GM23338 (cell line): Measurements from ENCODE around the gene KCTD4. TPM values are rescaled to one million over a fixed set of nuclear protein-coding genes. Genes with fewer than 3 reads are reported as not detected.

ENCODE experiments used
- ATAC-seq: fragments of 200-7000 bp; cut with Tn5 transposase; 3 replicates; pipeline ENCODE4 v1.9.1; 2020
- DNase-seq: peaks from one replicate; pipeline ENCODE4 v3.0.0-alpha.2; 2015; ENCODE audit warnings: low spot score
- H2AFZ ChIP-seq: fragments of 200-600 bp; sonication (generic); 2 replicates; pipeline ENCODE4 v1.8.0; 2016; ENCODE audit warnings: antibody characterized with exemption, mild to moderate bottlenecking, moderate library complexity
- H3F3A ChIP-seq: fragments of 200-600 bp; sonication (generic); replicated peaks from 2 replicates; pipeline ENCODE4 v1.8.0; 2017; ENCODE audit warnings: antibody characterized with exemption, mixed run types, low read depth
- H3K27ac ChIP-seq: fragments of 200-600 bp; sonication (generic); 2 replicates; pipeline ENCODE4 v1.6.1; 2016; ENCODE audit warnings: low read depth
- H3K27me3 ChIP-seq: fragments of 200-600 bp; sonication (generic); 2 replicates; pipeline ENCODE4 v1.8.0; 2016; ENCODE audit warnings: mild to moderate bottlenecking, mixed run types, moderate library complexity; ENCODE audit not compliant: insufficient read depth
- H3K36me3 ChIP-seq: fragments of 200-600 bp; sonication (generic); 2 replicates; pipeline ENCODE4 v1.8.0; 2016; ENCODE audit warnings: mild to moderate bottlenecking; ENCODE audit not compliant: insufficient read depth
- H3K4me1 ChIP-seq: fragments of 200-600 bp; sonication (generic); 2 replicates; pipeline ENCODE4 v1.8.0; 2016; ENCODE audit warnings: mild to moderate bottlenecking, moderate library complexity; ENCODE audit not compliant: insufficient read depth
- H3K4me2 ChIP-seq: fragments of 200-600 bp; sonication (generic); 2 replicates; pipeline ENCODE4 v1.7.1; 2017; ENCODE audit warnings: mixed run types
- H3K4me3 ChIP-seq: fragments of 200-600 bp; sonication (generic); 2 replicates; pipeline ENCODE4 v1.6.1; 2016; ENCODE audit warnings: mixed run types
- H3K79me2 ChIP-seq: fragments of 200-600 bp; sonication (generic); replicated peaks from 2 replicates; pipeline ENCODE4 v1.8.0; 2017; ENCODE audit warnings: mild to moderate bottlenecking; ENCODE audit not compliant: insufficient read depth
- H3K9me2 ChIP-seq: fragments of 200-600 bp; sonication (generic); 2 replicates; pipeline ENCODE4 v1.8.0; 2017; ENCODE audit not compliant: insufficient read depth
- H4K20me1 ChIP-seq: fragments of 200-600 bp; sonication (generic); replicated peaks from 2 replicates; pipeline ENCODE4 v1.8.0; 2017; ENCODE audit warnings: mild to moderate bottlenecking; ENCODE audit not compliant: insufficient read depth
- H3K27ac Mint-ChIP-seq: 2 replicates; pipeline ENCODE4 v1.8.0; 2020; ENCODE audit warnings: inconsistent platforms, mild to moderate bottlenecking, moderate library complexity, mixed read lengths
- H3K27me3 Mint-ChIP-seq: 3 replicates; pipeline ENCODE4 v1.8.0; 2022; ENCODE audit warnings: low read depth, mild to moderate bottlenecking, moderate library complexity, mixed read lengths, inconsistent platforms; ENCODE audit not compliant: insufficient read depth, poor library complexity
- H3K36me3 Mint-ChIP-seq: 3 replicates; pipeline ENCODE4 v1.8.0; 2021; ENCODE audit warnings: low read depth, mild to moderate bottlenecking, inconsistent platforms, moderate library complexity, mixed read lengths
- H3K4me1 Mint-ChIP-seq: 3 replicates; pipeline ENCODE4 v1.8.0; 2020; ENCODE audit warnings: mild to moderate bottlenecking, inconsistent platforms, mixed read lengths
- H3K4me3 Mint-ChIP-seq: 3 replicates; pipeline ENCODE4 v1.8.0; 2021; ENCODE audit warnings: moderate library complexity, mild to moderate bottlenecking, inconsistent platforms, mixed read lengths
- H3K9me3 Mint-ChIP-seq: 3 replicates; pipeline ENCODE4 v1.8.0; 2020; ENCODE audit warnings: moderate library complexity, mild to moderate bottlenecking, inconsistent platforms, mixed read lengths
- CREB1 ChIP-seq: fragments of 250-450 bp; sonication (Bioruptor Pico); IDR thresholded peaks from 2 replicates; pipeline ENCODE4 v1.5.0; 2020; ENCODE audit warnings: low read depth, mild to moderate bottlenecking, moderate library complexity
- EZH2 ChIP-seq: fragments of 200-600 bp; sonication (generic); IDR thresholded peaks from one replicate; pipeline ENCODE4 v1.8.0; 2017; ENCODE audit warnings: antibody characterized with exemption, mild to moderate bottlenecking, low read depth; ENCODE audit not compliant: unreplicated experiment
- EZH2phosphoT487 ChIP-seq: fragments of 200-600 bp; sonication (generic); IDR thresholded peaks from one replicate; pipeline ENCODE4 v1.8.1; 2018; ENCODE audit warnings: antibody characterized with exemption; ENCODE audit not compliant: unreplicated experiment
- NANOG ChIP-seq: IDR thresholded peaks from 2 replicates; pipeline ENCODE4 v1.6.1; 2016; ENCODE audit warnings: antibody characterized with exemption, borderline replicate concordance
- POLR2AphosphoS5 ChIP-seq: IDR thresholded peaks from 2 replicates; pipeline ENCODE4 v1.6.1; 2016; ENCODE audit warnings: antibody characterized with exemption, low read depth
- STAT1 ChIP-seq: IDR thresholded peaks from one replicate; pipeline ENCODE4 v1.6.1; 2016; ENCODE audit warnings: antibody characterized with exemption; ENCODE audit not compliant: unreplicated experiment
- ZNF114 ChIP-seq: fragments of 250-450 bp; sonication (Bioruptor Pico); IDR thresholded peaks from 2 replicates; pipeline ENCODE4 v1.5.0; 2020; ENCODE audit warnings: mild to moderate bottlenecking, moderate library complexity
- ZNF331 ChIP-seq: fragments of 250-450 bp; sonication (Bioruptor Pico); IDR thresholded peaks from 2 replicates; pipeline ENCODE4 v1.5.0; 2020; ENCODE audit warnings: low read depth, mild to moderate bottlenecking, moderate library complexity
- polyA plus RNA-seq: library from polyadenylated mRNA; unstranded; fragments of >200 nt; fragmentation: Nextera tagmentation; extraction: Ambion mirVana; gene quantifications from 2 replicates; pipeline ENCODE4 v1.2.1, GENCODE V29; 2016
- total RNA-seq: library from RNA; depleted of rRNA; stranded (reverse); fragments of >200 nt; shearing (Covaris generic); gene quantifications from 2 replicates; pipeline ENCODE4 v1.2.3, GENCODE V29; 2014
- TF ChIP-seq, protein P1 (sequence below), 2 experiments: fragments of 200-600 bp in 1 of 2; sonication (generic) in 1 of 2; conservative IDR thresholded peaks; 2 replicates each; pipeline versions ENCODE4 v1.5.1 to v1.6.1; 2016 to 2017; ENCODE audit warnings: antibody characterized with exemption in 2 of 2, low read depth in 2 of 2, mild to moderate bottlenecking in 2 of 2, moderate library complexity in 1 of 2
- TF ChIP-seq, protein P2 (sequence below): IDR thresholded peaks from one replicate; pipeline ENCODE4 v1.6.1; 2018; ENCODE audit warnings: antibody characterized with exemption; ENCODE audit not compliant: unreplicated experiment
- TF ChIP-seq, protein P3 (sequence below): fragments of 250-450 bp; sonication (Bioruptor Pico); IDR thresholded peaks from 2 replicates; pipeline ENCODE4 v1.5.0; 2020; ENCODE audit warnings: mild to moderate bottlenecking, moderate library complexity

KCTD4 gene
- total and polyA plus RNA-seq, 2 experiments from 2014 or later, result 0.24 TPM; not detected in 1

DNA sequence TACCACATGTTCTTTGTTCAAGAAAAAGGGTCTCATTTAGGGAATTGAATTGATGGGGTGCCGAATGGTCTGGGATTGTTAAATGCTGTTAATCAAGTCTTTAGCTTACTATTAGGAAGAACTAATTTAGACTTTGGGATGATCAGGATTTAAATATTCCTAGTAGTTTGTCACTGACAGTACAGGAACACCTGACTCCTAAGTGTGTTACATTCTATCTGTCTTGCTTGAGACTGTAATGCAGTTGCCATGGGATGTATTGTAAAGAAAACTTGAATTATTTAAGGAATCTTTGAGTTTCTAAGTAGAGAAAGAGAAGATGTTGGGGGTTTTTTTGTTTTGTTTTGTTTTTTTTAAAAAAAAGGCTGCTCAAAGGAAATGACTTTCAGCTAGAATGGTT lies 17.8 kb upstream of the KCTD4 start:
- peak overlapping the region; percentile 13 for H3K27ac Mint-ChIP-seq
- H3K36me3 Mint-ChIP-seq, result no peaks in the 10 kb centered on the region; the same call in 2 of the 3 replicates
- no peaks in the 10 kb centered on the region for H3K9me3 Mint-ChIP-seq
- no peaks in the 10 kb centered on the region for H3K9me2 ChIP-seq
- H3F3A ChIP-seq, result no peaks in the 10 kb centered on the region
- H3K27me3 Mint-ChIP-seq, result peaks cover 2% of the 10 kb centered on the region
- H3K27ac ChIP-seq, result no peak overlapping the region
- H3K4me2 ChIP-seq, result no peak overlapping the region
- no peak for DNase-seq
- peaks cover 18% of the 10 kb centered on the region for H3K4me1 ChIP-seq
- no peaks in the 10 kb centered on the region; the same call in 1 of the 2 replicates for H4K20me1 ChIP-seq
- no peaks in the 10 kb centered on the region for H3K36me3 ChIP-seq
- H2AFZ ChIP-seq, result no peak overlapping the region
- TF ChIP-seq NANOG (no peak), EZH2 (no peak), ZNF114 (CRISPR knock-in tag) (no peak), ZNF331 (CRISPR knock-in tag) (no peak), CREB1 (CRISPR knock-in tag) (no peak)
- TF ChIP-seq, protein P1, sequence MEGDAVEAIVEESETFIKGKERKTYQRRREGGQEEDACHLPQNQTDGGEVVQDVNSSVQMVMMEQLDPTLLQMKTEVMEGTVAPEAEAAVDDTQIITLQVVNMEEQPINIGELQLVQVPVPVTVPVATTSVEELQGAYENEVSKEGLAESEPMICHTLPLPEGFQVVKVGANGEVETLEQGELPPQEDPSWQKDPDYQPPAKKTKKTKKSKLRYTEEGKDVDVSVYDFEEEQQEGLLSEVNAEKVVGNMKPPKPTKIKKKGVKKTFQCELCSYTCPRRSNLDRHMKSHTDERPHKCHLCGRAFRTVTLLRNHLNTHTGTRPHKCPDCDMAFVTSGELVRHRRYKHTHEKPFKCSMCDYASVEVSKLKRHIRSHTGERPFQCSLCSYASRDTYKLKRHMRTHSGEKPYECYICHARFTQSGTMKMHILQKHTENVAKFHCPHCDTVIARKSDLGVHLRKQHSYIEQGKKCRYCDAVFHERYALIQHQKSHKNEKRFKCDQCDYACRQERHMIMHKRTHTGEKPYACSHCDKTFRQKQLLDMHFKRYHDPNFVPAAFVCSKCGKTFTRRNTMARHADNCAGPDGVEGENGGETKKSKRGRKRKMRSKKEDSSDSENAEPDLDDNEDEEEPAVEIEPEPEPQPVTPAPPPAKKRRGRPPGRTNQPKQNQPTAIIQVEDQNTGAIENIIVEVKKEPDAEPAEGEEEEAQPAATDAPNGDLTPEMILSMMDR (conservative IDR thresholded peaks at IDR 0.05; ENCODE audit: low read depth in 2 of 2), result no peak
- TF ChIP-seq, protein P2, sequence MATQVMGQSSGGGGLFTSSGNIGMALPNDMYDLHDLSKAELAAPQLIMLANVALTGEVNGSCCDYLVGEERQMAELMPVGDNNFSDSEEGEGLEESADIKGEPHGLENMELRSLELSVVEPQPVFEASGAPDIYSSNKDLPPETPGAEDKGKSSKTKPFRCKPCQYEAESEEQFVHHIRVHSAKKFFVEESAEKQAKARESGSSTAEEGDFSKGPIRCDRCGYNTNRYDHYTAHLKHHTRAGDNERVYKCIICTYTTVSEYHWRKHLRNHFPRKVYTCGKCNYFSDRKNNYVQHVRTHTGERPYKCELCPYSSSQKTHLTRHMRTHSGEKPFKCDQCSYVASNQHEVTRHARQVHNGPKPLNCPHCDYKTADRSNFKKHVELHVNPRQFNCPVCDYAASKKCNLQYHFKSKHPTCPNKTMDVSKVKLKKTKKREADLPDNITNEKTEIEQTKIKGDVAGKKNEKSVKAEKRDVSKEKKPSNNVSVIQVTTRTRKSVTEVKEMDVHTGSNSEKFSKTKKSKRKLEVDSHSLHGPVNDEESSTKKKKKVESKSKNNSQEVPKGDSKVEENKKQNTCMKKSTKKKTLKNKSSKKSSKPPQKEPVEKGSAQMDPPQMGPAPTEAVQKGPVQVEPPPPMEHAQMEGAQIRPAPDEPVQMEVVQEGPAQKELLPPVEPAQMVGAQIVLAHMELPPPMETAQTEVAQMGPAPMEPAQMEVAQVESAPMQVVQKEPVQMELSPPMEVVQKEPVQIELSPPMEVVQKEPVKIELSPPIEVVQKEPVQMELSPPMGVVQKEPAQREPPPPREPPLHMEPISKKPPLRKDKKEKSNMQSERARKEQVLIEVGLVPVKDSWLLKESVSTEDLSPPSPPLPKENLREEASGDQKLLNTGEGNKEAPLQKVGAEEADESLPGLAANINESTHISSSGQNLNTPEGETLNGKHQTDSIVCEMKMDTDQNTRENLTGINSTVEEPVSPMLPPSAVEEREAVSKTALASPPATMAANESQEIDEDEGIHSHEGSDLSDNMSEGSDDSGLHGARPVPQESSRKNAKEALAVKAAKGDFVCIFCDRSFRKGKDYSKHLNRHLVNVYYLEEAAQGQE, result no peak
- H3K4me3 ChIP-seq, result no peak overlapping the region
- ATAC-seq, result no peak
- H3K79me2 ChIP-seq, result no peaks in the 10 kb centered on the region
- H3K27me3 ChIP-seq, result no peaks in the 10 kb centered on the region
- H3K4me1 Mint-ChIP-seq, result peaks cover 23% of the 10 kb centered on the region; the same call in 2 of the 3 replicates
- H3K4me3 Mint-ChIP-seq, result no peak overlapping the region

DNA sequence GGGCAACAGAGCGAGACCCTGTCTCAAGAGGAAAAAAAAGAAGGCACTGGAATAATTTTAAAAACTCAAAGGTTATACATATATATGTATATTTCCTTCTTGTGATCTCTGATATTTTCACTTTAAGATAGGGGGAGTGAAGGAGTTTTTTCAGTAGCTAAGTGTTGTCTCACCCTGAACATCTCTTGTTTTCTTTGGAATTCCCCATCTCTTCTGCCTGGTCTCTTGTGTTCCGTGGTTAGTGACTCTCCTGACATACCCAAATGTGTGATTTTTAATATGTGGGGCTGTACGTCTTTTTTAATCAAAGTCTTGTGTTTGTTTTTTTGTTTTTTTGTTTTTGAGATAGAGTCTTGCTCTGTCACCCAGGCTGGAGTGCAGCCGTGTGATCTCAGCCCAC lies 15.3 kb upstream of the KCTD4 start:
- peaks cover 2% of the 10 kb centered on the region for H3K27me3 Mint-ChIP-seq
- no peak overlapping the region for H3K4me3 ChIP-seq
- no peaks in the 10 kb centered on the region for H3K79me2 ChIP-seq
- H3K9me2 ChIP-seq, result no peaks in the 10 kb centered on the region
- no peaks in the 10 kb centered on the region for H3K27me3 ChIP-seq
- H3K4me3 Mint-ChIP-seq, result no peak overlapping the region
- H3K27ac Mint-ChIP-seq, result 0 out of 2 replicates have a peak overlapping the region, but pooled peaks have one; percentile 4
- DNase-seq (no peak), ATAC-seq (no peak)
- H3K36me3 Mint-ChIP-seq, result no peaks in the 10 kb centered on the region; the same call in 2 of the 3 replicates
- H3K4me2 ChIP-seq, result no peak overlapping the region
- no peak overlapping the region for H2AFZ ChIP-seq
- H3K4me1 ChIP-seq, result peaks cover 18% of the 10 kb centered on the region
- no peak overlapping the region for H3K27ac ChIP-seq
- no peaks in the 10 kb centered on the region for H3F3A ChIP-seq
- no peaks in the 10 kb centered on the region for H3K9me3 Mint-ChIP-seq
- H3K36me3 ChIP-seq, result no peaks in the 10 kb centered on the region
- no peaks in the 10 kb centered on the region; the same call in 1 of the 2 replicates for H4K20me1 ChIP-seq
- H3K4me1 Mint-ChIP-seq, result peaks cover 23% of the 10 kb centered on the region; the same call in 2 of the 3 replicates
- no peak for TF ChIP-seq ZNF114 (CRISPR knock-in tag)
- TF ChIP-seq EZH2phosphoT487, result no peak
- no peak for TF ChIP-seq STAT1
- TF ChIP-seq CREB1 (CRISPR knock-in tag), result no peak
- TF ChIP-seq NANOG, result no peak
- TF ChIP-seq, protein P3, sequence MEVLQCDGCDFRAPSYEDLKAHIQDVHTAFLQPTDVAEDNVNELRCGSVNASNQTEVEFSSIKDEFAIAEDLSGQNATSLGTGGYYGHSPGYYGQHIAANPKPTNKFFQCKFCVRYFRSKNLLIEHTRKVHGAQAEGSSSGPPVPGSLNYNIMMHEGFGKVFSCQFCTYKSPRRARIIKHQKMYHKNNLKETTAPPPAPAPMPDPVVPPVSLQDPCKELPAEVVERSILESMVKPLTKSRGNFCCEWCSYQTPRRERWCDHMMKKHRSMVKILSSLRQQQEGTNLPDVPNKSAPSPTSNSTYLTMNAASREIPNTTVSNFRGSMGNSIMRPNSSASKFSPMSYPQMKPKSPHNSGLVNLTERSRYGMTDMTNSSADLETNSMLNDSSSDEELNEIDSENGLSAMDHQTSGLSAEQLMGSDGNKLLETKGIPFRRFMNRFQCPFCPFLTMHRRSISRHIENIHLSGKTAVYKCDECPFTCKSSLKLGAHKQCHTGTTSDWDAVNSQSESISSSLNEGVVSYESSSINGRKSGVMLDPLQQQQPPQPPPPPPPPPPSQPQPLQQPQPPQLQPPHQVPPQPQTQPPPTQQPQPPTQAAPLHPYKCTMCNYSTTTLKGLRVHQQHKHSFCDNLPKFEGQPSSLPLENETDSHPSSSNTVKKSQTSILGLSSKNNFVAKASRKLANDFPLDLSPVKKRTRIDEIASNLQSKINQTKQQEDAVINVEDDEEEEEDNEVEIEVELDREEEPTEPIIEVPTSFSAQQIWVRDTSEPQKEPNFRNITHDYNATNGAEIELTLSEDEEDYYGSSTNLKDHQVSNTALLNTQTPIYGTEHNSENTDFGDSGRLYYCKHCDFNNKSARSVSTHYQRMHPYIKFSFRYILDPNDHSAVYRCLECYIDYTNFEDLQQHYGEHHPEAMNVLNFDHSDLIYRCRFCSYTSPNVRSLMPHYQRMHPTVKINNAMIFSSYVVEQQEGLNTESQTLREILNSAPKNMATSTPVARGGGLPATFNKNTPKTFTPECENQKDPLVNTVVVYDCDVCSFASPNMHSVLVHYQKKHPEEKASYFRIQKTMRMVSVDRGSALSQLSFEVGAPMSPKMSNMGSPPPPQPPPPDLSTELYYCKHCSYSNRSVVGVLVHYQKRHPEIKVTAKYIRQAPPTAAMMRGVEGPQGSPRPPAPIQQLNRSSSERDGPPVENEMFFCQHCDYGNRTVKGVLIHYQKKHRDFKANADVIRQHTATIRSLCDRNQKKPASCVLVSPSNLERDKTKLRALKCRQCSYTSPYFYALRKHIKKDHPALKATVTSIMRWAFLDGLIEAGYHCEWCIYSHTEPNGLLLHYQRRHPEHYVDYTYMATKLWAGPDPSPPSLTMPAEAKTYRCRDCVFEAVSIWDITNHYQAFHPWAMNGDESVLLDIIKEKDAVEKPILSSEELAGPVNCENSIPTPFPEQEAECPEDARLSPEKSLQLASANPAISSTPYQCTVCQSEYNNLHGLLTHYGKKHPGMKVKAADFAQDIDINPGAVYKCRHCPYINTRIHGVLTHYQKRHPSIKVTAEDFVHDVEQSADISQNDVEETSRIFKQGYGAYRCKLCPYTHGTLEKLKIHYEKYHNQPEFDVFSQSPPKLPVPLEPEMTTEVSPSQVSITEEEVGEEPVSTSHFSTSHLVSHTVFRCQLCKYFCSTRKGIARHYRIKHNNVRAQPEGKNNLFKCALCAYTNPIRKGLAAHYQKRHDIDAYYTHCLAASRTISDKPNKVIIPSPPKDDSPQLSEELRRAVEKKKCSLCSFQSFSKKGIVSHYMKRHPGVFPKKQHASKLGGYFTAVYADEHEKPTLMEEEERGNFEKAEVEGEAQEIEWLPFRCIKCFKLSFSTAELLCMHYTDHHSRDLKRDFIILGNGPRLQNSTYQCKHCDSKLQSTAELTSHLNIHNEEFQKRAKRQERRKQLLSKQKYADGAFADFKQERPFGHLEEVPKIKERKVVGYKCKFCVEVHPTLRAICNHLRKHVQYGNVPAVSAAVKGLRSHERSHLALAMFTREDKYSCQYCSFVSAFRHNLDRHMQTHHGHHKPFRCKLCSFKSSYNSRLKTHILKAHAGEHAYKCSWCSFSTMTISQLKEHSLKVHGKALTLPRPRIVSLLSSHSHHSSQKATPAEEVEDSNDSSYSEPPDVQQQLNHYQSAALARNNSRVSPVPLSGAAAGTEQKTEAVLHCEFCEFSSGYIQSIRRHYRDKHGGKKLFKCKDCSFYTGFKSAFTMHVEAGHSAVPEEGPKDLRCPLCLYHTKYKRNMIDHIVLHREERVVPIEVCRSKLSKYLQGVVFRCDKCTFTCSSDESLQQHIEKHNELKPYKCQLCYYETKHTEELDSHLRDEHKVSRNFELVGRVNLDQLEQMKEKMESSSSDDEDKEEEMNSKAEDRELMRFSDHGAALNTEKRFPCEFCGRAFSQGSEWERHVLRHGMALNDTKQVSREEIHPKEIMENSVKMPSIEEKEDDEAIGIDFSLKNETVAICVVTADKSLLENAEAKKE (CRISPR knock-in tag), result no peak
- TF ChIP-seq POLR2AphosphoS5, result no peak
